Right atrium auricular region (tissue), 2 donors: ENCODE data around the gene ADGRG6. TPM values are rescaled to one million over a fixed set of nuclear protein-coding genes. Genes with fewer than 3 reads are reported as not detected.

Experiments
- DNase-seq: peaks from one replicate; pipeline ENCODE4 v3.0.0-alpha.2; 2019; ENCODE audit warnings: low spot score
- H3K27ac ChIP-seq, 2 donors: fragments of 200-600 bp; sonication (generic); 1 replicate in 1 of 2; 2 replicates in 1 of 2; pipeline ENCODE4 v1.5.1; 2016 to 2019
- H3K27me3 ChIP-seq, 2 donors: fragments of 200-600 bp; sonication (generic); one replicate each; pipeline versions ENCODE4 v1.5.1 to v1.6.0; 2017 to 2019
- H3K36me3 ChIP-seq: fragments of 200-600 bp; sonication (generic); one replicate; pipeline ENCODE4 v1.5.1; 2016
- H3K4me1 ChIP-seq, 2 donors: fragments of 200-600 bp; sonication (generic); one replicate each; pipeline versions ENCODE4 v1.5.1 to v1.6.0; 2017 to 2019
- H3K4me3 ChIP-seq, 2 donors: fragments of 200-600 bp; sonication (generic); 1 replicate in 1 of 2; 2 replicates in 1 of 2; pipeline ENCODE4 v1.5.1; 2017 to 2019; ENCODE audit warnings: mild to moderate bottlenecking in 1 of 2, moderate library complexity in 1 of 2
- H3K9me3 ChIP-seq, 2 donors: fragments of 200-600 bp; sonication (generic); one replicate each; pipeline ENCODE4 v1.5.1; 2019
- total RNA-seq, 2 donors: library from RNA; depleted of rRNA; stranded (reverse); fragments of >200 nt; gene quantifications; one replicate each; pipeline ENCODE4 v1.1.0, GENCODE V29; 2016
- TF ChIP-seq, protein P1 (sequence below), 2 donors: fragments of 200-600 bp; sonication (generic); IDR thresholded peaks; one replicate each; pipeline ENCODE4 v1.5.1; 2019; ENCODE audit warnings: antibody characterized with exemption in 2 of 2

Gene ADGRG6
- total RNA-seq, 2 donors from 2014 or later, result 9.2 to 20.6 TPM

GRCh38 chr6:142322504-142323198 lies 20.8 kb downstream of the ADGRG6 start:
- no peaks in the 10 kb centered on the region for H3K9me3 ChIP-seq
- H3K4me3 ChIP-seq, result no peak overlapping the region
- TF ChIP-seq, protein P1, sequence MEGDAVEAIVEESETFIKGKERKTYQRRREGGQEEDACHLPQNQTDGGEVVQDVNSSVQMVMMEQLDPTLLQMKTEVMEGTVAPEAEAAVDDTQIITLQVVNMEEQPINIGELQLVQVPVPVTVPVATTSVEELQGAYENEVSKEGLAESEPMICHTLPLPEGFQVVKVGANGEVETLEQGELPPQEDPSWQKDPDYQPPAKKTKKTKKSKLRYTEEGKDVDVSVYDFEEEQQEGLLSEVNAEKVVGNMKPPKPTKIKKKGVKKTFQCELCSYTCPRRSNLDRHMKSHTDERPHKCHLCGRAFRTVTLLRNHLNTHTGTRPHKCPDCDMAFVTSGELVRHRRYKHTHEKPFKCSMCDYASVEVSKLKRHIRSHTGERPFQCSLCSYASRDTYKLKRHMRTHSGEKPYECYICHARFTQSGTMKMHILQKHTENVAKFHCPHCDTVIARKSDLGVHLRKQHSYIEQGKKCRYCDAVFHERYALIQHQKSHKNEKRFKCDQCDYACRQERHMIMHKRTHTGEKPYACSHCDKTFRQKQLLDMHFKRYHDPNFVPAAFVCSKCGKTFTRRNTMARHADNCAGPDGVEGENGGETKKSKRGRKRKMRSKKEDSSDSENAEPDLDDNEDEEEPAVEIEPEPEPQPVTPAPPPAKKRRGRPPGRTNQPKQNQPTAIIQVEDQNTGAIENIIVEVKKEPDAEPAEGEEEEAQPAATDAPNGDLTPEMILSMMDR (IDR thresholded peaks at IDR 0.05), result no peak
- no peak overlapping the region for H3K27ac ChIP-seq
- H3K4me1 ChIP-seq, result no peaks in the 10 kb centered on the region
- no peaks in the 10 kb centered on the region for H3K27me3 ChIP-seq
- no peak for DNase-seq
- H3K36me3 ChIP-seq, result no peaks in the 10 kb centered on the region

- DNase-seq, result no peak
- H3K4me1 ChIP-seq, result no peaks in the 10 kb centered on the region
- no peaks in the 10 kb centered on the region for H3K36me3 ChIP-seq
- no peak overlapping the region for H3K27ac ChIP-seq
- H3K27me3 ChIP-seq, result no peaks in the 10 kb centered on the region
- no peak overlapping the region for H3K4me3 ChIP-seq
- TF ChIP-seq, protein P1 (IDR thresholded peaks at IDR 0.05), result no peak
- no peaks in the 10 kb centered on the region for H3K9me3 ChIP-seq
These were observed 21.6 kb downstream of the ADGRG6 start for GRCh38 chr6:142323377-142323776.

DNA sequence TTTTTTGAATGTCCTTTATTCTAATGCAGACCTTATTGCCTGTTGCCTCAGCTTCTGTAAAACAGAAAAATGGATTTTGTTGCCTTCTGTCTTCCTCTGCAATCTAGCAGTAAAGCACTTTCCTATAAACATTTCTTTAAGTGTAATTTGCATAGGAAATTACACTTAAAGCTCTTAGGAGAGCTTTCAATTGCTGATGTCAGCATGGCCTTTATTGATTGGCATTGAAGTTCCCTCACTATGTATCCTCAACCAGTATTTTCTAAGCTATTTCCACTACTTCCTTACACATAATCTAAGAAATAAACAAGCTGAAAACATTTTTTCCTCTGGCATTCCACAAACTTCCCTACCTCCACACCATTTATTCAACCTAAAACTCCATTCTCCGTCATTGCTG lies 22.3 kb downstream of the ADGRG6 start:
- Histone ChIP-seq H3K27me3 (no peaks in the 10 kb centered on the region), H3K27ac (no peak overlapping the region), H3K36me3 (no peaks in the 10 kb centered on the region), H3K4me3 (no peak overlapping the region), H3K9me3 (no peaks in the 10 kb centered on the region), H3K4me1 (no peaks in the 10 kb centered on the region)
- TF ChIP-seq, protein P1 (IDR thresholded peaks at IDR 0.05), result no peak
- DNase-seq, result no peak

DNA sequence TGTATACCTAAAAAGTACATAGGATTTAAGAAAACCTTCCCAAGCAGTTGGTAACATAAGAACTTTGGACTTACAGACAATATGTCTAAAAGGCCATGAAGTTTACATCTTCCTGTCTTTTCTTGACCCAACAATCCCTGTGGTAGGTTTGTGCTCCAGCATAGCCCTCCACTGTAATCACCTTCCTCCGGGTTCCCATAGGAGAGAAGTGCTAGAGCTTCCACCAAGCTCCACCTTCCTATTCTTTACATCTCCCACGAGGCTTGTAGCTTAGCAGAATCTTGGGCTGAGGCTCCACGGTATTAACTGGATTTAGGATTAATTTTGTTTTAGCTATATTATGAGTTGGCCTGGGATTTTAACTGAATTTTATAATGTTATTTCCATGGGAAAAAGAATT lies 23.3 kb downstream of the ADGRG6 start:
- no peak overlapping the region for H3K27ac ChIP-seq
- no peaks in the 10 kb centered on the region for H3K36me3 ChIP-seq
- no peaks in the 10 kb centered on the region for H3K9me3 ChIP-seq
- DNase-seq, result no peak
- no peaks in the 10 kb centered on the region for H3K4me1 ChIP-seq
- TF ChIP-seq, protein P1 (IDR thresholded peaks at IDR 0.05), result no peak
- H3K27me3 ChIP-seq, result no peaks in the 10 kb centered on the region
- H3K4me3 ChIP-seq, result no peak overlapping the region

DNA sequence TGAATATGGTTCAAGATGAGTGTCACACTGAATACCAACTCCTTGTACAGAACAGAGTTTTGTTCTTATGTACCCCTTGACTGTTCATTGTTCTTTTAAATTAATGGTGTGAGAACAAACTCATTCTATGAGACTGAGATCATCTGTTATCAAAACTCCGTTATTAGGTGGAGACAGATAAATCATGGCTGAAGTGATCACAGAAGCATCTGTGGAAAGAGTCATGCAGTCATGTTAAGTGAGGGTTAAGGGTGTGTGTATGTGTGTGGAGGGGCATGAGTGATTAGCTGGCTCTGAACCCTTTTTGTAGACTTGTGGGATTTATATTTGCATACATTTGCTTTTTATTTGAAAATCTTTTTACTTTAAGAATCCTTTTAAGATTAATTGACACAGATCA lies 24.7 kb downstream of the ADGRG6 start:
- H3K9me3 ChIP-seq, result no peaks in the 10 kb centered on the region
- DNase-seq, result no peak
- no peaks in the 10 kb centered on the region for H3K36me3 ChIP-seq
- no peak overlapping the region for H3K4me3 ChIP-seq
- H3K27me3 ChIP-seq, result no peaks in the 10 kb centered on the region
- TF ChIP-seq, protein P1 (IDR thresholded peaks at IDR 0.05), result no peak
- H3K4me1 ChIP-seq, result no peaks in the 10 kb centered on the region
- no peak overlapping the region for H3K27ac ChIP-seq

GRCh38 chr6:142328070-142328469 lies 26.3 kb downstream of the ADGRG6 start:
- no peaks in the 10 kb centered on the region for H3K9me3 ChIP-seq
- no peak for DNase-seq
- no peaks in the 10 kb centered on the region for H3K27me3 ChIP-seq

More at GRCh38 chr6:142328070-142328469, 26.3 kb downstream of the ADGRG6 start:
- Histone ChIP-seq H3K36me3 (no peaks in the 10 kb centered on the region), H3K4me1 (no peaks in the 10 kb centered on the region), H3K4me3 (no peak overlapping the region), H3K27ac (no peak overlapping the region)
- TF ChIP-seq, protein P1 (IDR thresholded peaks at IDR 0.05), result no peak
